HepG2 (cell line): ENCODE results near the gene UBE4A. TPM values are rescaled to one million over a fixed set of nuclear protein-coding genes. Genes with fewer than 3 reads are reported as not detected.

Source experiments
- AKAP8 ChIP-seq: sonication (generic); formaldehyde crosslinking; IDR thresholded peaks from 2 replicates; pipeline ENCODE4 v1.5.1; 2020; ENCODE audit warnings: mild to moderate bottlenecking, missing genetic modification reagents
- ARID2 ChIP-seq: sonication (generic); formaldehyde crosslinking; IDR thresholded peaks from 2 replicates; pipeline ENCODE4 v1.8.1; 2022; ENCODE audit warnings: mild to moderate bottlenecking, missing genetic modification reagents, borderline replicate concordance
- DMAP1 ChIP-seq: IDR thresholded peaks from 2 replicates; pipeline ENCODE4 v1.6.1; 2016
- FOXA3 ChIP-seq: IDR thresholded peaks from 2 replicates; pipeline ENCODE4 v1.6.1; 2016; ENCODE audit warnings: missing genetic modification reagents, missing compliant biosample characterization
- IKZF5 ChIP-seq: IDR thresholded peaks from 2 replicates; pipeline ENCODE4 v1.6.1; 2018; ENCODE audit warnings: missing genetic modification reagents, mild to moderate bottlenecking, missing compliant biosample characterization
- JUND ChIP-seq: sonication (generic); formaldehyde crosslinking; IDR thresholded peaks from 2 replicates; pipeline ENCODE4 v1.8.0; 2022; ENCODE audit warnings: mild to moderate bottlenecking, missing genetic modification reagents
- NFAT5 ChIP-seq: sonication (generic); formaldehyde crosslinking; IDR thresholded peaks from 2 replicates; pipeline ENCODE4 v1.4.0; 2020; ENCODE audit warnings: missing genetic modification reagents
- NFIB ChIP-seq: sonication (generic); formaldehyde crosslinking; IDR thresholded peaks from 2 replicates; pipeline ENCODE4 v1.9.0; 2021; ENCODE audit warnings: missing genetic modification reagents, mild to moderate bottlenecking, borderline replicate concordance
- RBM22 ChIP-seq: fragments of 200-400 bp; formaldehyde crosslinking; optimal IDR thresholded peaks from 2 replicates; pipeline ENCODE3; 2017; ENCODE audit warnings: mild to moderate bottlenecking, low read length, moderate library complexity
- RNF219 ChIP-seq: sonication (generic); formaldehyde crosslinking; IDR thresholded peaks from 2 replicates; pipeline ENCODE4 v1.5.0; 2020; ENCODE audit warnings: mild to moderate bottlenecking, missing genetic modification reagents
- SALL1 ChIP-seq: sonication (generic); formaldehyde crosslinking; IDR thresholded peaks from 2 replicates; pipeline ENCODE4 v1.8.0; 2022; ENCODE audit warnings: mild to moderate bottlenecking, missing genetic modification reagents
- SATB2 ChIP-seq: sonication (generic); formaldehyde crosslinking; IDR thresholded peaks from 2 replicates; pipeline ENCODE4 v1.5.0; 2020; ENCODE audit warnings: missing genetic modification reagents
- SMAD9 ChIP-seq: sonication (generic); formaldehyde crosslinking; IDR thresholded peaks from 2 replicates; pipeline ENCODE4 v1.5.1; 2020; ENCODE audit warnings: mild to moderate bottlenecking, missing genetic modification reagents
- SPEN ChIP-seq: sonication (generic); formaldehyde crosslinking; IDR thresholded peaks from 2 replicates; pipeline ENCODE4 v1.5.1; 2020; ENCODE audit warnings: low read depth, mild to moderate bottlenecking, missing genetic modification reagents
- TEAD3 ChIP-seq: optimal IDR thresholded peaks from 2 replicates; pipeline ENCODE3; 2016; ENCODE audit warnings: borderline replicate concordance
- YEATS4 ChIP-seq: sonication (generic); formaldehyde crosslinking; IDR thresholded peaks from 2 replicates; pipeline ENCODE4 v1.4.0; 2020; ENCODE audit warnings: missing genetic modification reagents, borderline replicate concordance
- ZFP37 ChIP-seq: sonication (generic); formaldehyde crosslinking; IDR thresholded peaks from 2 replicates; pipeline ENCODE4 v1.4.0; 2020; ENCODE audit warnings: missing genetic modification reagents, borderline replicate concordance
- ZNF136 ChIP-seq: sonication (generic); formaldehyde crosslinking; IDR thresholded peaks from 2 replicates; pipeline ENCODE4 v1.8.1; 2022; ENCODE audit warnings: low read depth, mild to moderate bottlenecking, moderate library complexity, missing genetic modification reagents
- ZNF17 ChIP-seq: sonication (generic); formaldehyde crosslinking; IDR thresholded peaks from 2 replicates; pipeline ENCODE4 v1.5.0; 2020; ENCODE audit warnings: mild to moderate bottlenecking, missing genetic modification reagents
- ZNF274 ChIP-seq: sonication (generic); formaldehyde crosslinking; IDR thresholded peaks from 2 replicates; pipeline ENCODE4 v1.5.1; 2020; ENCODE audit warnings: mild to moderate bottlenecking, missing genetic modification reagents
- ZNF382 ChIP-seq: sonication (generic); formaldehyde crosslinking; IDR thresholded peaks from 2 replicates; pipeline ENCODE4 v1.5.0; 2020; ENCODE audit warnings: missing genetic modification reagents, mild to moderate bottlenecking, borderline replicate concordance
- ZNF468 ChIP-seq: sonication (generic); formaldehyde crosslinking; IDR thresholded peaks from 2 replicates; pipeline ENCODE4 v1.8.0; 2022; ENCODE audit warnings: mild to moderate bottlenecking, moderate library complexity, missing genetic modification reagents
- ZNF713 ChIP-seq: sonication (generic); formaldehyde crosslinking; IDR thresholded peaks from 2 replicates; pipeline ENCODE4 v1.4.0; 2020; ENCODE audit warnings: mild to moderate bottlenecking, missing genetic modification reagents
- polyA plus RNA-seq, 8 experiments: library from polyadenylated mRNA; depleted of rRNA in 3 of 8; stranded (reverse) in 7 of 8; unstranded in 1 of 8; fragments of >200 nt; fragmentation: Illumina TruSeq in 4 of 8; extraction: Trizol in 4 of 8; gene quantifications; 2 replicates each; pipeline versions ENCODE4 v1.2.1 to v1.2.3, GENCODE V29; 2011 to 2016; ENCODE audit warnings: low read depth in 4 of 8, missing spikeins in 1 of 8, mixed read lengths in 1 of 8; ENCODE audit not compliant: insufficient read depth in 1 of 8
- total RNA-seq, 5 experiments: library from RNA; depleted of rRNA; stranded (reverse); fragments of >200 nt; fragmentation: Illumina TruSeq; extraction: Trizol; gene quantifications; 2 replicates each; pipeline ENCODE4 v1.2.3, GENCODE V29; 2016; ENCODE audit warnings: low read depth in 1 of 5

Gene UBE4A
- total and polyA plus RNA-seq, 2 of the 13 experiments (the other 11 are each of a cell fraction or from before 2014, with no cell fraction given) = 15.1 to 32.7 TPM

- peak; percentile 42 for TF ChIP-seq RBM22
- peak; percentile 71 for TF ChIP-seq YEATS4 (CRISPR knock-in tag)
- TF ChIP-seq TEAD3 = peak; percentile 90
- peak; percentile 82 for TF ChIP-seq ARID2 (CRISPR knock-in tag)
- no peak for TF ChIP-seq NFAT5 (CRISPR knock-in tag)
- no peak for TF ChIP-seq SATB2 (CRISPR knock-in tag)
- TF ChIP-seq SMAD9 (CRISPR knock-in tag) = no peak
- no peak for TF ChIP-seq ZNF382 (CRISPR knock-in tag)
- TF ChIP-seq RNF219 (CRISPR knock-in tag) = no peak
- no peak for TF ChIP-seq NFIB (CRISPR knock-in tag)
- peak; percentile 74; the same call in 1 of the 2 replicates for TF ChIP-seq DMAP1 (CRISPR knock-in tag)
- TF ChIP-seq SPEN (CRISPR knock-in tag) = peak; percentile 62
- TF ChIP-seq ZFP37 = no peak
- no peak for TF ChIP-seq FOXA3 (CRISPR knock-in tag)
- TF ChIP-seq ZNF468 (CRISPR knock-in tag) = 0 out of 2 replicates have a peak, but pooled peaks have one; percentile 59
- TF ChIP-seq ZNF713 (CRISPR knock-in tag) = no peak
- no peak for TF ChIP-seq JUND (CRISPR knock-in tag)
- TF ChIP-seq ZNF17 (CRISPR knock-in tag) = no peak
- TF ChIP-seq SALL1 = peak; percentile 86
- TF ChIP-seq ZNF136 (CRISPR knock-in tag) = no peak
- 0 out of 2 replicates have a peak, but pooled peaks have one; percentile 44 for TF ChIP-seq AKAP8 (CRISPR knock-in tag)
- peak; percentile 81 for TF ChIP-seq IKZF5 (CRISPR knock-in tag)
- peak; percentile 43; the same call in 1 of the 2 replicates for TF ChIP-seq ZNF274 (CRISPR knock-in tag)
Observed at GRCh38 chr11:118359295-118359958, at the start of gene UBE4A (continued).
